ENCODE measurements around the gene CLK1.

The CLK1 gene

GRCh38 chr2:200828104-200828503 is 36.4 kb downstream of the CLK1 start:
- peak; percentile 35 for ATAC-seq
- TF ChIP-seq ZFP30 (CRISPR knock-in tag; IDR thresholded peaks at IDR 0.05) (no peak), ISL1 (CRISPR knock-in tag; IDR thresholded peaks at IDR 0.05) (no peak), PPARA (CRISPR knock-in tag; IDR thresholded peaks at IDR 0.05; ENCODE audit: borderline replicate concordance) (no peak), ZNF565 (CRISPR knock-in tag; conservative IDR thresholded peaks at IDR 0.05; ENCODE audit: low read depth) (no peak), ESRRG (CRISPR knock-in tag; IDR thresholded peaks at IDR 0.05) (no peak), CSRNP3 (CRISPR knock-in tag; IDR thresholded peaks at IDR 0.05) (no peak), CREB5 (CRISPR knock-in tag; IDR thresholded peaks at IDR 0.05; ENCODE audit: low read depth) (no peak), POU6F1 (CRISPR knock-in tag; IDR thresholded peaks at IDR 0.05; ENCODE audit: borderline replicate concordance, low read depth) (no peak), PATZ1 (CRISPR knock-in tag; IDR thresholded peaks at IDR 0.05; ENCODE audit: borderline replicate concordance) (no peak), TSHZ2 (CRISPR knock-in tag; IDR thresholded peaks at IDR 0.05) (no peak), GLIS3 (CRISPR knock-in tag; IDR thresholded peaks at IDR 0.05) (no peak), BACH2 (CRISPR knock-in tag; IDR thresholded peaks at IDR 0.05; ENCODE audit: borderline replicate concordance) (no peak), ZC3H10 (CRISPR knock-in tag; IDR thresholded peaks at IDR 0.05) (no peak), TCF4 (CRISPR knock-in tag; IDR thresholded peaks at IDR 0.05; ENCODE audit: borderline replicate concordance) (no peak), ARNTL (CRISPR knock-in tag; IDR thresholded peaks at IDR 0.05; ENCODE audit: borderline replicate concordance, low read depth) (no peak), RARB (CRISPR knock-in tag; IDR thresholded peaks at IDR 0.05) (no peak), ZFP3 (CRISPR knock-in tag; IDR thresholded peaks at IDR 0.05) (no peak), TOX (CRISPR knock-in tag; IDR thresholded peaks at IDR 0.05; ENCODE audit: borderline replicate concordance) (no peak), CSDC2 (CRISPR knock-in tag; IDR thresholded peaks at IDR 0.05) (no peak)

GRCh38 chr2:200821686-200822245 is 42.7 kb downstream of the CLK1 start:
- no peak for ATAC-seq

More at GRCh38 chr2:200821686-200822245, 42.7 kb downstream of the CLK1 start:
- TF ChIP-seq ESRRG (CRISPR knock-in tag; IDR thresholded peaks at IDR 0.05) (no peak), CREB5 (CRISPR knock-in tag; IDR thresholded peaks at IDR 0.05; ENCODE audit: low read depth) (no peak), POU6F1 (CRISPR knock-in tag; IDR thresholded peaks at IDR 0.05; ENCODE audit: borderline replicate concordance, low read depth) (no peak), TCF4 (CRISPR knock-in tag; IDR thresholded peaks at IDR 0.05; ENCODE audit: borderline replicate concordance) (no peak), ZFP3 (CRISPR knock-in tag; IDR thresholded peaks at IDR 0.05) (no peak), ZNF565 (CRISPR knock-in tag; conservative IDR thresholded peaks at IDR 0.05; ENCODE audit: low read depth) (no peak), ZNF8 (CRISPR knock-in tag; IDR thresholded peaks at IDR 0.05) (no peak), OSR1 (CRISPR knock-in tag; IDR thresholded peaks at IDR 0.05) (no peak), ZNF70 (CRISPR knock-in tag; IDR thresholded peaks at IDR 0.05) (no peak), CSRNP3 (CRISPR knock-in tag; IDR thresholded peaks at IDR 0.05) (no peak)

Data from SK-N-SH treated with all-trans-retinoic acid at 6 μM for 48 hours (cell line).